HG02943 (cell line): Measurements from ENCODE around the gene RBM19.

Experiments used
- ATAC-seq: cut with Tn5 transposase; IDR thresholded peaks from one replicate; pipeline ENCODE4 v1.9.1; 2021; ENCODE audit warnings: mild to moderate bottlenecking, low read depth, moderate library complexity; ENCODE audit not compliant: unreplicated experiment

Gene RBM19

DNA sequence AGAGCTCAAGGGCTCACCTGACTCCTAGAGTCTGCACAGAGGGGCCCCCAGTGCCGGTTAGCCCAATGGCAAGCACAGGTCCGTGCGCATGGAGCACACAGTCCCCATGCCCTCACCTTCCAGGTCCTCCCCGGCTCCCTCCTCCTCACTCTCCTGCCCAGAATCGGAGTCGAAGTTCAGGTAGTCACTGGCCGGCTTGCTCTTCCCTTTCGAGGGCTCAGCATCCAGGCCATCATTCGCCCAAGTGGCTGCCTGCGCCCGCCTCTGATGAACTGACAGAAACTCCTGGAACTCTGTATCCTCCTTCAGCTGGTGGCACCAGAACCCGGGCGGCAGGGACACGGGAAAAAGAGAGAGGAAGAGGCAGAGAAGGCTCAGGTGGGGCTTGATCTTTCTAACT is 7.0 kb downstream of the RBM19 start:
- ATAC-seq = no peak

DNA sequence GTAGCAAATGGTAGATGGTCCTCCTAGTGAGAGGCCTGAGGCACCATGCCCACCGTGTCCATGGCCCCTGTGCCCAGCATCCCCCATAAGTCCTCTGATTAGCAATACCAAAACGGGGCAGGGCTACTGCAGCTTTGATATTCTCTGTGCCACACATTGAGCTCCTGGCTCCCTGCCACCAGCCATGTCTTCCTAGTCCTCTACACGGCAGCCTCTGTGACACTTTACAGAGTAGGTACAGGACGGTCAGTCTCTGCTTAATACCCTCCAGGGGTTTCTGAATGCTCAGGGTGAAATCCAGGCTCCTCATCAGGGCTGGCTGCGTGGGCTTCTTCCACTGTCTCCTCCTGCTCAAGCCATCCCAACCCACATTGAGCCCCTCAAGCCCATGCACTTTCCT is 8.0 kb downstream of the RBM19 start:
- ATAC-seq = no peak

DNA sequence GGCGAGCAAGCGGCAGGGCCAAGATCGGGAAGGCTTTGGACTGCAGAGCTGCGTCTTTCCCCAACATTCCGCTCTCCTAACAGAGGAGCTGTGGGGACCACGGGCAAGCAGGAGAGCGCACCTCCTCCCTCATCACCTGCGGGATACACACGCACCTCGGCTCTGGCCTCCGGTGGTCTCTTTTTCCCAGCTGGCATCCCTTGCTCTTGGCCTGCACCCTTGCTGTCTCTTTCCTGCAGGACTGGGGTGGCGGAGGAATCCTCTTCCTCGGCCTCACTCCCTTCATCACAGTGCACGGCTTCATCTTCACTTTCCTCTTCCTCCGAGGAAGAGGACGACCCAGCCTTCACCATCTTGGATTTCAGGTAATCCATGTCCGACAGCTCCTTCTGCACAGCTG is 8.5 kb downstream of the RBM19 start:
- ATAC-seq = no peak

DNA sequence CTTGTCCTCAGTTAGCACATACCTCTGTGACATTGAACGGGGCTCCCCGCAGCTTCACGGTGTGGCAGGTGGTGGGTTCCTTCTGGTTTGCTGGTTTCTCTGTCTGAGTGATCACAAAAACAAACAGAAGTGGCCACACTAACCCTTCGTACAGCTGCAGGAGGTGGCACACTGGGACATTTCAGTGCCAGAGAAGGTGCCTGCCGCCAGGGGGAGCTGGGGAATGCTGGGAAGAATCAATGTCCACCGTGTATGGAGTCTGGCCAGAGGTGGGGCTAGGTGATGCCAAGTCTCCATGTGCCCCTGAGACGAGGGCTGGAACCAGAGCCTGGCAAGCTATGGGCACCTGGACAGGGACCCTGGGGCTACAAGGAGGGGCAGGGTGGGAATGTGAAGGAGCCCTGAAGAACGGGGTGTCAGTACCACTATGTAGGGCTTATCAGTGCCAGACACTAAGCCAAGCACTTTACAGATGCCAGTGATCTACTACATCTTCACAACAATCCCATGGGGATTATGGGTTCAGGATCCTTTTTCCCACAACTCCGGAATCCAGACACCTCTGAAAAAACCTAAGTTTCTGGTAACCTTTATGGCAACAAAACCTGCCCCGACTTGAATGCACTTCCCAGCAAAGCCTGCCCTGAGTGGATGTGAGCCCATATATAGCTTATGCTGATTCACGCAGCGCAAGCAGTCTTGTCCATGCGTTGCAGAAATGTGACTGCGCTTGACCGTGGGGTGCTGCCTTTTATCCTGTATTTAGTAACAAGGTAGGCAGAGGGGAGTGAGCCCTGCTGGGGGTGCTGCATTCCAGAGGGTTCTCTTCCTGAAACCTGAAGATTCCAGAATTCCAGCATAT is 10.8 kb downstream of the RBM19 start:
- ATAC-seq = no peak

DNA sequence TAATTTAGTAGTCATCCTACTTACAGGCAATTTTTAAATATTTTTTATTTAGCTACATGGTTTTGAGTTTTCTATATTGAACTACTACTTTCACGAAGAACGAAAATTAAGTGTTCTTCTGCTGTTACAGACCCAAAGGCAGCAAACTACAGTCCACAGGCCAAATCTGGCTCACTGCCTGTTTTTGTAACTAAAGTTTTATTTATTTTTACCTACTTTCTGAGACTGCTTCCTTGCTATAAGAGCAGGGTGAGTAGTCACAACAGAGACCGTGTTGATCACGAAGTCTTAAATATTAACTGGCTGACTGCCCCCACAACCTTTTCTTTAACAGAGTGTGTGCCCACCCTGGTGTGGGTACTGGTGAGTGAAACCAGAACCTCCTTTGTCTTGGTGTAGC is 11.6 kb downstream of the RBM19 start:
- ATAC-seq = no peak

DNA sequence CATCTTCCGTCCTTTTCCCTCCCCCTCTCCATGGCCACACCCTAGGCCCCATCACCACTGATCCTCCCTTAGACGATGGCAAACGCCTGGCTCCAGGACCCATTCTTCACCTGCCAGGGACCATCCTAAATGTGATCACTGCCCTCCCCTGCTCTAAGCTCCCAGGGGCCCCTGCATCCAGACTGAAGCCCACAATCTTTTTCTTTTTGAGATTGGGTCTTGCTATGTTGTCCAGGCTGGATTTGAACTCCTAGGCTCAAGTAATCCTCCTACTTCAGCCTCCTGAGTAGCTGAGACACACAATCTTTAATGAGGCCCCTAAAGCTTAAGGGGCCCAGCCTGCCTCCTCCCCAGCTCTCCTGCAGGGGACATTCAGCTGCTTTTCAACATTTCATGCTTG is 15.3 kb downstream of the RBM19 start:
- ATAC-seq = no peak

DNA sequence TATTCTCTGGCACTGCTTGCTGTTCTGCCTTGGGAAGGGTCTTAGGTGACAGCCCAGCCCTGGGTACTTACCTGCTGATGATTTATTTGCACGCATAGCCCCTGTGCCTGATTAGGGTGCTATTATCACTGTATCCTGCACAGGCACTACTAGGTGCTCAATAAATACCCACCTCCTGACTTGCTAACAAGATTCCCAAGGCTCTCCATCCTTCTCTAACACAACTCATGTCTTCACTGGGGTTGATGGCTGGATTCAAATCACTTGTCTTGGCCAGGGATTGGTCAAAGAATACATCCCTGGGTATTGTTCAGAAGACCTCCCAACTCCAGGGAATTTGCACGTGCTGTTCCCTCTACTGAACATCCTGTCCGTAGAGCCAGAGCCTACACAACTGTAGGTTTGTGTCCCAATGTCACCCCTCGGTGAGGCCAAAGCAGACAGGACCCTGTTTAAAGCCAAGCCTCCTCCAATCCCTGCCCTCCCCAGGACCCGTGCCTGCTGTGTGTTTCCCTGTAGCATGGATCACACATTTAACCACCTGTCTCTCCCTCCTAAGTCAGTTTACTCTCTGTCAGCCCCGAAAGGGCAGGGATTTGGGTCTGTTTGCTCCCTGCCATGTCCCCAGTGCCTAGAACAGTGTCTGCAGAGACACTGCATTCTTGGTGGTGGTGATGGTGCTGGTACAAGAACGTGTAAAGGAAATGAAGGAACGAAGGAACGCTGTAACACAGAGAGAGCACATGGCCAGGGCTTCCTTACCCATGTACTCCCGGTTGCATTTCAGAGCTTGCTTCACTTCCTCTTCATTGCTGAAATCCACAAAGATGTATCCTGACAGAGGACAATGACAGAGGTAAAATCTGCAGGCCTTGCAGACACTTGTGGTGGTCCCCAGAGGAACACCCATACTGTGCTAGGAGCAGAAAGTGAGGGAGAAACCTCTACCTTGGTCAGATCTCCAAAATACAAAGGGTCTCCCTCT is 16.5 kb downstream of the RBM19 start:
- ATAC-seq = no peak

DNA sequence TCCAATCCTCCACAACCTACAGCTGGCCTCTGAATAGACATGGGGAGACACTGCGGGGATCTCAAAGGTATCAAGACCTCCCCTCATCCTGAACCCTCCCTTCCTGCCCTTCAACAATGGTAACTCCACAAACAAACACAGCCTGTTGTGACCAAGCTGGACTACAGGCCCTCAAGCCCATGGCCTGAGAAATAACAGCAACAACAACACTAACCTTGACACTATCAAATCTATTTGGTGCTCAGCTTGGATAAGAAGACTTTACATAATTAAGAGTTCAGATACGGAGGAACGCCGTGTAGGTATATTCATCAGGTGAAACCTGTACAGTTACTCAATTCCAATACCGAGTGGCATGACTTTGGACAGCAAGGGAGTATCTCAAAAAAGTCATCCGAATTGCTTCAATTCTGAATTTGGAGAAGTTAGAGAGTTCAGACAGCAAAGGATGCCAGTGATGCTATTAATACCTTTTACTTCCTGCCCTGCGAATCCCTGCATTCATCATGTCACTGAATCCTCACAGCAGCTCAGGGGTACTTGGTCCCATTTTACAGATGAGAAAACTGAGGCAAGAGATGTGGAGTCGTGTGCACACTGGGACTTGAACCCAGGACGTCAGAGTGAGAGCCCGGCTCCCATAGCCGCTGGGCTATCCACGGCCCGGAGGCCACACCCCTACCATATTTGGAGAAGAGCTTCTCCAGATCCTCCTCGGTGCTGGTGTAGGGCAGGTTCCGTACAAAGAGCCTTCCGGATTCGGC is 17.8 kb downstream of the RBM19 start:
- ATAC-seq = no peak

DNA sequence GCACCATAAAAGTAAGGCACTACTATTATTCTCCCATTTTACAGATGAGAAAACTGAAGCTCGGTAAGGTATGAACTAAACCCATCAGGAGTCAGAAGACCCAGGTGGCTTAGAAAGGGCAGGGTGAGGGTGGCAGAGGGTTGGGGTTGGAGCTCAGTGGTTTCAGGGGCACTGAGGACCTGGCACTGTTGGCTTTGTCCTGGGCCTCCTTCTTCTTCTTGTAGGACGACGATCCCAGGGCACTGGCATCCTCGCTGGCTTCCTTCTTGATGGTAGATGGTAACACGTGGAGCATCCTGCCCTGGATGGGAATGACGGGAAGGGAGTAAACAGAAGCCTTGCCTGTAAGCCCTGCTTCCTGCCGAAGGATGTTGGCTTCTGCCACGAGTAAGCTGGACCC is 19.9 kb downstream of the RBM19 start:
- no peak for ATAC-seq

DNA sequence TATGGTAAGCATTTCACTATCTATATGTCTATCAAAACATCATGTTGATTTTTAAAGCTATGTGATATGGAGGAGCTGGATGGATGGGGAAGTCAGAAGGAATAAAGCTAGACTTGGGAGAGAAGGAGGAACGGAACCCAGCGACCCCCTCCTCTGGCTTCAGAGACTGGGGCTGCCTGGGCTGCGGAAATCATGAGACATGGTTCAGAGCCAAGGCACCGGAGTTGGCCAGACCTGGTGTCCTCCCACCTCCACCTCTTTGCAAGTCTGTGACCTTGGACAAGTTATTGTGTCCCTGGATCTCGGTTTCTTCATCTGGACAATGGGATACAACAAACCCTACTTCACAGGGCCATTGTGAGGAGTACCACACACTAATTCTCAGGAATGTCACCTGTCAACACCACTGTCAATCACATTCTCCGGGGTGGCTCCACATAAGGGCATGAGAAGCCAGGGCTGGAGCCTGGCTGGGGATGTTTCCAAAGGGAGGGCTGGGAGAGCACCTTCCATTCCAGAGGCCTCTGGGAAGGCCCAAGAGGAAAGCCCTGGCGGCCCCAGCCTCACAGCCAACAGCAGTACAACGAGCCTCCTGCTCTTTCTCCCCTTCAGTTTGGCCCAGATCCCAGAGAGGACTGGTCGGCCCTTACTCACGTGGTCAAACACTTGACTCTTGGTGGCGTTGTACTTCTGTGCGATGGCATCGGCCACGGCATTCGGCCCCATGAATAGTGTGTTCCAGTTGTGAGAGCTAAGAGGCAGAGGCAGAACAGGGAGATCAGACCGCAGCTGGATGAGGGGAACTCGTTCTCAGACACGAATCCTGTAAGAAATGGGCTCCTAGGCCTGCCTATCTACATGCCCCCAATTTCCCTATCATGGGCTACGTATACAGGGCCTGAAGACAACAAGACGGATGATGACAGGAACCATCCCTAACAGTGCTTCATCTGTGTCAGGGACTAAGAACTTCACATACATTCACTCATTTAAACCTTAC is 20.7 kb downstream of the RBM19 start:
- no peak for ATAC-seq

DNA sequence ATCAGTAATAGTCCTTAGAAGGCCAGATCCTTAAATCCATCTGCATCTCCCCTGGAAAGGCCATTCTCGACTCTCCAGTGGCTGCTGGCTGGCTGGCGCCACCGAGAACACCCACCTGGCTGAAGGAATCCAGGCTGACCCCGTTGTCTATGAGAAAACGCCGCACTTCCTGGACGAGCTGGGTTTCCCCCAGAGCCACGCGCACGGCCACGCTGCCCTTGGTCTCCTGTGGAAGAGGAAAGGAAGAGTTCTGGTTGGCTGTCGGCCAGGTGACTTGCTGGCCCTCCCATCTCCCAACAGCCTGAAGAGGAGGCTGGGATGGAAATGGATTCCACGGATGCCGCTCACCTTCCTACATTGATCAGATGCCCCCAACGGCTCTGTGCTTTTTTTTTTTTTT is 23.9 kb downstream of the RBM19 start:
- ATAC-seq = no peak

DNA sequence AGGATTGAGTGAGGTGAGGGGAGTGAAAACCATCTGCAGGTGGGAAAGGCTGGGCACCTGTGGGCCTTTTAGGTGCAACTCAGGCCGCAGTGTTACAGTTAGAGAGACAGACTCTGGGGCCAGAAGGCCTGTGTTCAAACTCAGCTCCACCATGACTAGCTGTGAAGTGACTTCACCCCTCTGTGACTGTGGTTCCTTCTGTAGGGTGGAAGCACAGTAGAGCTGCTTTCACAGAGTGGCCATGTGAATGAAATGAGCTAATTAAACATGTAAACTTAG is 25.0 kb downstream of the RBM19 start:
- no peak for ATAC-seq

DNA sequence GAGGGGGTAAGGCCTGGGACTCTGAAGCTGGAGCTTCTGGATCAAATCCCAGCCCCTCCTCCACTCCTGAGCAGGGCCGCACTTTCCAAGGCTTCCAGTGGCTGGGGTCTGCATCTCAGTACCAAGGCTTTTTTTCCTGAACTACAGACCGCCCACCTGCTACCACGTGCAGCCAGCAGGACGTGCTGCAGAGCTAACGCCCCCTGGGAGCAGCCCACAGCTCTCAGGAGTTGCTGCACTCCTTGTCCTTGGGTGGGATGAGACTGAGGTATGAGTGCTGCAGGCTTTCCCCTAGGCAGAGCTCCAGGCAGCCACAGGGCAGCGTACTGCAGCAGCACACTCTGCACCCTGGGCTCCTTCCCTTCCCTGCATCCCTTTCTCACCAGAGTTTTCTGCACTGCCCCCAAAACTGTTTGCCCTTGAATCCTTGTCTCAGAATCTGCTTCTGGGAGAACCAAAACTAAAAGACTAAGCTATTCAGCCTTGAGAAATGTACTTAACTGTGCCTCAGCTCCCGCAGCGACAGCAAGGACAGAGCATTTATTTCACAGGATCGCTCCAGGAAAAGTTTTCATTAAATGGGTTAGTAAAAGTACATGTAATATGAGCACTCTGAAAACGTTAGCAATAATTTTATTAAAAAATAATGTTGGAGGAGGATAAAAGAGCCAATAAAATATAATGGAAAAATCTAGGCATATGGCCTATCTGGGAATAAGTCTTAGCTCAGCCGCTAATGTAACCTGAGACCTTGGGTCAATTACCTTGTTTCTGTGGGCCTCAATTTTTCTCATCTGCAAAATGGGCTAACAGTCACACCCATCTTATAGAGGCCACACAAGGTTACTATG is 25.5 kb downstream of the RBM19 start:
- ATAC-seq = no peak

DNA sequence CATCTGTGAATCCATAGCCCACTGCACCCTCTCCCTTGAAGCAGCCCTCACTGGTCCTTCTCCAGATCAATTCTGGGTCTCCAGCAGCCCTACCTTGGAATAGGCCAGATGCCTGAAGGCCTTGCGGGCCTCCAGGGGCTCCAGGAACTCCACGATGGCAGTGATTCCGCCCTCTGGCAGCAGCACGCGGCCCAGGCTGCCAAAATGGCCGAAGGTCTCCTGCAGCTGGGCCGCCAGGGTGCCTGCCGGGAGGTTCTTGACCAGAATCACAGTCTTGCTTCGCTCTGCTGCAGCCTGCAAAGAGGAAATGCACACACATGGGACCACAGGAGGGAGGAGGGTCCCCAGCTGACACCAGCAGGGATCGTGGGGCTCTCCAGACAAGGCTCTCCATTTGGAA is 26.3 kb downstream of the RBM19 start:
- ATAC-seq = no peak

DNA sequence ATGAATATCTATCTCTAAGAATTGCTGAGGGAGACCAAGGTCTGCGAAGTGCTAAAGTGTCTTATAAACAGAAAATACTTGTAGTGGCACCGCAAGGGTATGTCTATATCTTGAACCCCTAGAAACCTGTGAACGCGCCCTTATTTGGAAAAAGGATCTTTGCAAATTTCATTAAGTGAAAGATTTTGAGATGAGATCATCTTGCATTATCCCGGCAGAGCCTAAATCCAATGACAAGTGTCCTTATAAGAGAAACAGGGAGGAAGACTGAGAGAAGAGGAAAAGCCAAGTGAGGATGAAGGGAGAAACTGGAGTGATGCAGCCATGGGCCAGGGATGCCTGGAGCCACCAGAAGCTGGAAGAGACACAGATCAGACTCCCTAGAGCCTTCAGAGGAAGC is 27.7 kb downstream of the RBM19 start:
- no peak for ATAC-seq

DNA sequence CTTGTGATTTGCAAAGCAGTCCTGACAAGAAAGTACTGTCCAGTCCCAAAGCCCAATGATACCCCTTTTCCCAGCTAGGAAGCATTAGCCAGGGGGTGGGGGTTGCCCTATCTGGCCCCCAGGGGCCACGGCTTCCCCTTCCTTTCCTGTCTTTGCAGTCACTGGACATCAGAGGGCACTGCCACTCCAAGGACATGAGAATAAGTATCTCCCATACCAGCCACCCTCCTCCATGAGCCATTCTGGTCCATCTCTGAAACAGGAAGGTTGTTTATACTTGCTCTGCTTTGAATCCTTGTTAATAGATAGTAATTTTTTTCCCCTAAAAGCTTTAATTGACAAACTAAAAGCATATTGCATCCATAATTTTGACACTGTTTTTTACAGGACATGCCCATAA is 29.7 kb downstream of the RBM19 start:
- no peak for ATAC-seq

DNA sequence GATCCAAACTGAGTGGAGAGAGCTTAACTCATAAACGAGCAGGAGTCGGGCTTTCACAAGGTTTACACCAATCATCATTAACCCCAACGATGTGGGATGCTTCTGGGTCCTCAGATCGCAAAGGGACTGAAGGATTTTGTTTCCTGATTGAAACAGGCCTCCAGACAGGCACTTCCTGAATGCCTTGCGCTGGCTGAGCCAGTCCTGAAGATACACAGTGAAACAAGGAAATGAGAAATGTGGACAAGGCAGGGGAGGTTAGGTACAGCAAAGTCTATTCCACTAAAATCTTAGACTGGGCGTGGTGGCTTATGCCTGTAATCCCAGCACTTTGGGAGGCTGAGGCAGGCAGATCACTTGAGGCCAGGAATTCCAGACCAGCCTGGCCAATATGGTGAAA is 30.7 kb downstream of the RBM19 start:
- no peak for ATAC-seq

DNA sequence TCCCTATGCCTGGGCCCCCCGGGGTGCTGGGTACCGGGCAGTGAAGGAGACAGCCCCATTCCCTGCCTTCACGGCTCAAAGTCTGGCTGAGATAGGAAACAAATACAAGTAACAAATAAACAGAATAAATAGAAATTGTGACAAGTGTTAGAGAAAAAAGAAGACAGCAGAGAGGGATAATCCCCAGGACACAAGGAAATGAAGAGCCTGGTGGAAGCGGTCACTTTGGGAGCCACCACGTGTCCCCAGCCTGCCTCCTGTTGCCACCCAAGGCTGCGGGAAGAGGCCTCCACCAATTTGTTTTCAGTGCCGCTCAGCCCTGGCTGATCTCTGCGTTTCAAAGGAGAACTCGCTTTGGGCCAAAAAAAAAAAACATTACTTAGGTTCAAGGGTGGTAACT is 31.2 kb downstream of the RBM19 start:
- ATAC-seq = no peak
